Middle frontal gyrus (tissue), 1 donor: ENCODE data around the gene TSHZ1.

Source experiments
- DNase-seq: peaks from one replicate; pipeline ENCODE4 v3.0.0-alpha.2; 2015; ENCODE audit warnings: low spot score; ENCODE audit errors: extremely low spot score

TSHZ1 gene

GRCh38 chr18:75220551-75221355, 10.2 kb downstream of the TSHZ1 start:
- no peak for DNase-seq

- no peak for DNase-seq
These were observed 10.8 kb downstream of the TSHZ1 start for GRCh38 chr18:75221397-75221796.

GRCh38 chr18:75221897-75222296, 11.3 kb downstream of the TSHZ1 start:
- no peak for DNase-seq

- no peak for DNase-seq
These were observed 11.8 kb downstream of the TSHZ1 start for GRCh38 chr18:75222407-75222806.

GRCh38 chr18:75223687-75224347, 13.2 kb downstream of the TSHZ1 start:
- DNase-seq = no peak

- DNase-seq = no peak
These were observed 15.8 kb downstream of the TSHZ1 start for GRCh38 chr18:75226286-75226955.

GRCh38 chr18:75226956-75227316, 16.3 kb downstream of the TSHZ1 start:
- no peak for DNase-seq

- DNase-seq = no peak
These were observed 17.1 kb downstream of the TSHZ1 start for GRCh38 chr18:75227535-75228296.

- no peak for DNase-seq
These were observed 18.4 kb downstream of the TSHZ1 start for GRCh38 chr18:75228967-75229366.

- no peak for DNase-seq
These were observed 18.8 kb downstream of the TSHZ1 start for GRCh38 chr18:75229437-75229836.

- no peak for DNase-seq
These were observed 19.8 kb downstream of the TSHZ1 start for GRCh38 chr18:75230163-75231052.

- no peak for DNase-seq
These were observed 20.4 kb downstream of the TSHZ1 start for GRCh38 chr18:75231053-75231406.

- DNase-seq = no peak
These were observed 24.3 kb downstream of the TSHZ1 start for GRCh38 chr18:75234901-75235300.

- no peak for DNase-seq
These were observed 25.3 kb downstream of the TSHZ1 start for GRCh38 chr18:75235896-75236295.

GRCh38 chr18:75238100-75238499, 27.5 kb downstream of the TSHZ1 start:
- DNase-seq = peak; percentile 33

GRCh38 chr18:75238786-75239185, 28.2 kb downstream of the TSHZ1 start:
- no peak for DNase-seq

GRCh38 chr18:75240433-75240832, 29.8 kb downstream of the TSHZ1 start:
- no peak for DNase-seq

- no peak for DNase-seq
These were observed 31.1 kb downstream of the TSHZ1 start for GRCh38 chr18:75241705-75242104.

GRCh38 chr18:75244351-75245313, 34.0 kb downstream of the TSHZ1 start:
- no peak for DNase-seq
